Suprapubic skin (tissue), 4 donors: Measurements from ENCODE around the gene TRAPPC10. TPM values are rescaled to one million over a fixed set of nuclear protein-coding genes. Genes with fewer than 3 reads are reported as not detected.

Experiments
- DNase-seq, 2 donors: peaks; one replicate each; pipeline ENCODE4 v3.0.0-alpha.2; 2019; ENCODE audit warnings: low spot score in 2 of 2
- H3K27ac ChIP-seq: fragments of 200-600 bp; sonication (generic); one replicate; pipeline ENCODE4 v1.5.1; 2019
- H3K27me3 ChIP-seq: fragments of 200-600 bp; sonication (generic); one replicate; pipeline ENCODE4 v1.5.1; 2019
- H3K36me3 ChIP-seq: fragments of 200-600 bp; sonication (generic); one replicate; pipeline ENCODE4 v1.5.1; 2019
- H3K4me1 ChIP-seq: fragments of 200-600 bp; sonication (generic); one replicate; pipeline ENCODE4 v1.5.1; 2019
- H3K4me3 ChIP-seq: fragments of 200-600 bp; sonication (generic); one replicate; pipeline ENCODE4 v1.5.1; 2019; ENCODE audit warnings: mild to moderate bottlenecking
- H3K9me3 ChIP-seq: fragments of 200-600 bp; sonication (generic); one replicate; pipeline ENCODE4 v1.5.1; 2019
- EP300 ChIP-seq: sonication (generic); formaldehyde crosslinking; IDR thresholded peaks from one replicate; pipeline ENCODE4 v1.6.1; 2017; ENCODE audit warnings: antibody characterized with exemption
- POLR2A ChIP-seq, 2 donors: fragments of 450-650 bp; IDR thresholded peaks; one replicate each; pipeline ENCODE4 v1.6.1; 2017; ENCODE audit warnings: antibody characterized with exemption in 2 of 2, mild to moderate bottlenecking in 2 of 2, moderate library complexity in 2 of 2
- POLR2AphosphoS5 ChIP-seq, 3 donors: sonication (generic); formaldehyde crosslinking; IDR thresholded peaks; one replicate each; pipeline ENCODE4 v1.6.1; 2017; ENCODE audit warnings: antibody characterized with exemption in 3 of 3
- WGBS: methylation state at CpG from one replicate; pipeline ENCODE4 v1.1.5; 2018; 5-methylcytosine and 5-hydroxymethylcytosine counted together
- total RNA-seq, 4 donors: library from RNA; depleted of rRNA; stranded (reverse); fragments of >200 nt; gene quantifications; one replicate each; pipeline ENCODE4 v1.1.0, GENCODE V29; 2016
- TF ChIP-seq, protein P1 (sequence below), 2 donors: fragments of 200-600 bp in 1 of 2; fragments of 450-650 bp in 1 of 2; sonication (generic) in 1 of 2; IDR thresholded peaks; one replicate each; pipeline ENCODE4 v1.5.1; 2016 to 2019; ENCODE audit warnings: antibody characterized with exemption in 2 of 2, mild to moderate bottlenecking in 1 of 2, moderate library complexity in 1 of 2

TRAPPC10 gene
- total RNA-seq, 4 donors from 2014 or later, result 31.0 to 51.8 (median 43.0) TPM

DNA sequence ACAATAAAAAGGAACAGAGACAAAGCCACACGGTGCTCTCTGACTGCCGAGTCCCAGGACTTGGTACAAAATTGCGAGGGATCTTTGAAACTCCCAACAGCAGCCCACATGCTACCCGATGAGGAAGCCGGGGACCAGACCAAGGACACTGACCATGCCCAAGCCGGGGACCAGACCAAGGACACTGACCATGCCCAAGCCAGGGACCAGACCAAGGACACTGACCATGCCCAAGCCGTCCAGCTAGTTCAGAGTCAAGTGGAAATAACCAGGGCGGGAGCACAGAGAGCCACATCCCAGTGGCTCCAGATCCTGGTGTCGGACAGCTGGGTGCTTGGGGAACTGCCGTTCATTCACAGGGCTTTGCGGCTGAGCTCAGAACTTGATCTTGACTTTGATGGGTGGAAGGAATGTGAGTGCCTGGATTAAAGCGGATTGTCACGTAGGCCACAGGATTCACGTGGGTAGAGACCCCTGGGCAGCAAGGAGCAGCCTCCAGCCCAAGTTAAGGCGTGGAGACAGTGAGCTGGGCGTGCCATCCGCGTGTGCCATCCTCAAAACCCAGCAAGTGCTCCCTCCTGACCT, 16.5 kb upstream of the TRAPPC10 start:
- H3K27ac ChIP-seq, result no peak overlapping the region
- H3K36me3 ChIP-seq, result no peaks in the 10 kb centered on the region
- 91% methylated on average over 17 of the region's 18 CpGs for WGBS
- no peak overlapping the region for H3K4me3 ChIP-seq
- TF ChIP-seq POLR2AphosphoS5 (IDR thresholded peaks at IDR 0.05) (no peak), EP300 (no peak), POLR2A (IDR thresholded peaks at IDR 0.05) (no peak)
- TF ChIP-seq, protein P1, sequence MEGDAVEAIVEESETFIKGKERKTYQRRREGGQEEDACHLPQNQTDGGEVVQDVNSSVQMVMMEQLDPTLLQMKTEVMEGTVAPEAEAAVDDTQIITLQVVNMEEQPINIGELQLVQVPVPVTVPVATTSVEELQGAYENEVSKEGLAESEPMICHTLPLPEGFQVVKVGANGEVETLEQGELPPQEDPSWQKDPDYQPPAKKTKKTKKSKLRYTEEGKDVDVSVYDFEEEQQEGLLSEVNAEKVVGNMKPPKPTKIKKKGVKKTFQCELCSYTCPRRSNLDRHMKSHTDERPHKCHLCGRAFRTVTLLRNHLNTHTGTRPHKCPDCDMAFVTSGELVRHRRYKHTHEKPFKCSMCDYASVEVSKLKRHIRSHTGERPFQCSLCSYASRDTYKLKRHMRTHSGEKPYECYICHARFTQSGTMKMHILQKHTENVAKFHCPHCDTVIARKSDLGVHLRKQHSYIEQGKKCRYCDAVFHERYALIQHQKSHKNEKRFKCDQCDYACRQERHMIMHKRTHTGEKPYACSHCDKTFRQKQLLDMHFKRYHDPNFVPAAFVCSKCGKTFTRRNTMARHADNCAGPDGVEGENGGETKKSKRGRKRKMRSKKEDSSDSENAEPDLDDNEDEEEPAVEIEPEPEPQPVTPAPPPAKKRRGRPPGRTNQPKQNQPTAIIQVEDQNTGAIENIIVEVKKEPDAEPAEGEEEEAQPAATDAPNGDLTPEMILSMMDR (IDR thresholded peaks at IDR 0.05), result no peak
- no peaks in the 10 kb centered on the region for H3K9me3 ChIP-seq
- no peaks in the 10 kb centered on the region for H3K4me1 ChIP-seq
- no peak for DNase-seq
- H3K27me3 ChIP-seq, result peaks cover 3% of the 10 kb centered on the region

DNA sequence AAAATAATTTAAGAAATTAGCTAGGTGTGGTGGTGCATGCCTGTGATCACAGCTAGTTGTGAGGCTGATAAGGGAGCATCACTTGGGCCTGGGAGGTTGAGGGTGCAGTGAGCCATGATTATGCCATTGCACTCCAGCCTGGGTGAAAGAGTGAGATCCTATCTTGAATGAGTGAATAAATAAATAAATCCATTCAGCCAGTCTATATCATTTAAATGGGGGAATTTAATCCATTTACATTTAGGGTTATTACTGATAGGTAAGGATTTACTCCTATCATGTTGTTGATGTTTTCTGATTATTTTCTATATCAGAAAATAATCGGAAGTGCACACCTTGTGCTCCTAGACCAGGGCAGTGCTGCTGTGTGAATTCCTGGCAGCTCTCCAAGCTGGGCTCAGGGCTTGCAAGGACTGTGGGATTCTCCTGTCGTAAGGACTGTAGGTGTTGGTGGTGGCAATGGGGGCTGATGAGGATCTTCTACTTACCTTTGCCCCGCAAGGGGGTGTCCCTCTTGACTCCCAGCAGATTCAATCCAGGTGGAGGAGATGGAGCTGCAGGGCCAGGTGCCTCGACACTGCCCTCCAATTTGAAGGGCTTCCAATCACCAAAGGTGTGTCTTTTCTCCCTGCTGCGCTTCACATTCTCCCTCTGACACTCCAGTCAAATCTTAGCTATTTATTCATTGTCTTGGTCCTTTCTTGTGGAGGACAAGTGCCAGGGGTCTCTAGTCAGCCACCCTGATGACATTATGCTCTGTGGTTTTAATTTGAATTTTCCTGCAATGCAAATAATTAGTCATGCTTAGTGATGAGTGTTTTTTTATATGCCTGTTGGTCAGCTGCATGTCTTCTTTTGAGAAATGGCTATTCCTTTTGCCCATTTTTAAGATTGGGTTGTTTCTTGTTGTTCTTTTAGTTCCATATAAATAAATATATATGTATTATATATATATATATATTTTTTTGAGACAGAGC, 14.1 kb upstream of the TRAPPC10 start:
- no peak for TF ChIP-seq POLR2AphosphoS5 (IDR thresholded peaks at IDR 0.05)
- TF ChIP-seq, protein P1 (IDR thresholded peaks at IDR 0.05), result no peak
- no peak for TF ChIP-seq EP300
- no peak for TF ChIP-seq POLR2A (IDR thresholded peaks at IDR 0.05)
- no peaks in the 10 kb centered on the region for H3K4me1 ChIP-seq
- H3K4me3 ChIP-seq, result no peak overlapping the region
- peaks cover 3% of the 10 kb centered on the region for H3K27me3 ChIP-seq
- no peaks in the 10 kb centered on the region for H3K9me3 ChIP-seq
- 87% methylated on average over 5 of the region's 5 CpGs for whole genome bisulfite sequencing
- DNase-seq, result no peak
- no peak overlapping the region for H3K27ac ChIP-seq
- H3K36me3 ChIP-seq, result no peaks in the 10 kb centered on the region

DNA sequence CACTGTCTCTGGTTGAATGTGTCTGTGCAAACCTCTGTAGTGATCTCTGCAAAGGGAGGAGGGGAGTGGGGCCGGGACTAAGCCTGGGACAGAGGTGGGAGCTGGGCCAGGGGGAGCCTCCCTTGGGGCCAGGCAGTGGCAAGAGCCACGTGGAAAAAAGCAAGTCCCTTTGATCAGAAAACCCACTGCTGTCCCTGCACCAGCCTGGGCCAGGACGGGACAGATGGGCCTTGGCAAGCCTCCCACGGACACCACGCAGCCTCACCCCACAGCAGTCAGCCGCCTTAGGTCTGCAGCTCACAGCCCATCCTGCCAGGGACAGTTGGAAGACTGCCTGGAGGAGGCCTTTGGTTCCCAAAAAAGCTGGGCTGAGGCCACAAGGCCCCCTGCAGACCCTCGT, 11.7 kb upstream of the TRAPPC10 start:
- Histone ChIP-seq H3K27me3 (no peaks in the 10 kb centered on the region), H3K4me3 (no peak overlapping the region), H3K4me1 (no peaks in the 10 kb centered on the region), H3K9me3 (no peaks in the 10 kb centered on the region), H3K36me3 (no peaks in the 10 kb centered on the region), H3K27ac (no peak overlapping the region)
- no peak for TF ChIP-seq POLR2AphosphoS5 (IDR thresholded peaks at IDR 0.05)
- no peak for TF ChIP-seq POLR2A (IDR thresholded peaks at IDR 0.05)
- no peak for TF ChIP-seq EP300
- TF ChIP-seq, protein P1 (IDR thresholded peaks at IDR 0.05), result no peak
- 49% methylated on average over 3 of the region's 7 CpGs for WGBS
- DNase-seq, result peak in 1 of 2 donors; percentile 40

GRCh38 chr21:44002511-44002910, 9.6 kb upstream of the TRAPPC10 start:
- Histone ChIP-seq H3K27ac (no peak overlapping the region), H3K27me3 (no peaks in the 10 kb centered on the region), H3K36me3 (no peaks in the 10 kb centered on the region), H3K4me3 (no peak overlapping the region), H3K4me1 (no peaks in the 10 kb centered on the region), H3K9me3 (no peaks in the 10 kb centered on the region)
- DNase-seq, result peak in 1 of 2 donors; percentile 56
- WGBS, result 98% methylated on average over 8 of the region's 10 CpGs
- no peak for TF ChIP-seq POLR2A (IDR thresholded peaks at IDR 0.05)
- TF ChIP-seq POLR2AphosphoS5 (IDR thresholded peaks at IDR 0.05), result no peak
- no peak for TF ChIP-seq EP300
- TF ChIP-seq, protein P1 (IDR thresholded peaks at IDR 0.05), result no peak
